GM23338 (cell line): Measurements from ENCODE around the gene RAB11FIP4.

Experiments
- CREB1 ChIP-seq: fragments of 250-450 bp; sonication (Bioruptor Pico); IDR thresholded peaks from 2 replicates; pipeline ENCODE4 v1.5.0; 2020; ENCODE audit warnings: low read depth, mild to moderate bottlenecking, moderate library complexity
- CTCF ChIP-seq, 2 experiments: fragments of 200-600 bp in 1 of 2; sonication (generic) in 1 of 2; conservative IDR thresholded peaks; 2 replicates each; pipeline versions ENCODE4 v1.5.1 to v1.6.1; 2016 to 2017; ENCODE audit warnings: antibody characterized with exemption in 2 of 2, low read depth in 2 of 2, mild to moderate bottlenecking in 2 of 2, moderate library complexity in 1 of 2
- ETS1 ChIP-seq: IDR thresholded peaks from 2 replicates; pipeline ENCODE4 v1.6.1; 2016; ENCODE audit warnings: antibody characterized with exemption
- EZH2 ChIP-seq: fragments of 200-600 bp; sonication (generic); IDR thresholded peaks from one replicate; pipeline ENCODE4 v1.8.0; 2017; ENCODE audit warnings: antibody characterized with exemption, mild to moderate bottlenecking, low read depth; ENCODE audit not compliant: unreplicated experiment
- EZH2phosphoT487 ChIP-seq: fragments of 200-600 bp; sonication (generic); IDR thresholded peaks from one replicate; pipeline ENCODE4 v1.8.1; 2018; ENCODE audit warnings: antibody characterized with exemption; ENCODE audit not compliant: unreplicated experiment
- POLR2AphosphoS5 ChIP-seq: IDR thresholded peaks from 2 replicates; pipeline ENCODE4 v1.6.1; 2016; ENCODE audit warnings: antibody characterized with exemption, low read depth
- REST ChIP-seq: IDR thresholded peaks from one replicate; pipeline ENCODE4 v1.6.1; 2018; ENCODE audit warnings: antibody characterized with exemption; ENCODE audit not compliant: unreplicated experiment
- ZNF114 ChIP-seq: fragments of 250-450 bp; sonication (Bioruptor Pico); IDR thresholded peaks from 2 replicates; pipeline ENCODE4 v1.5.0; 2020; ENCODE audit warnings: mild to moderate bottlenecking, moderate library complexity
- ZNF331 ChIP-seq: fragments of 250-450 bp; sonication (Bioruptor Pico); IDR thresholded peaks from 2 replicates; pipeline ENCODE4 v1.5.0; 2020; ENCODE audit warnings: low read depth, mild to moderate bottlenecking, moderate library complexity

GRCh38 chr17:31449111-31449510 is 57.6 kb downstream of the RAB11FIP4 start:
- TF ChIP-seq CTCF (conservative IDR thresholded peaks at IDR 0.05; ENCODE audit: low read depth in 2 of 2), result no peak
- TF ChIP-seq EZH2, result no peak
- TF ChIP-seq ZNF114, result no peak
- TF ChIP-seq POLR2AphosphoS5, result no peak
- TF ChIP-seq CREB1 (CRISPR knock-in tag), result no peak
- TF ChIP-seq EZH2phosphoT487, result no peak
- TF ChIP-seq REST, result no peak
- TF ChIP-seq ZNF331 (CRISPR knock-in tag), result no peak
- no peak for TF ChIP-seq ETS1
